ENCODE data around the gene PDS5A. TPM values are rescaled to one million over a fixed set of nuclear protein-coding genes. Genes with fewer than 3 reads are reported as not detected.
"Not testable (repeated sequence)": the region's sequence is repeated elsewhere in the genome, so short reads cannot be mapped to it uniquely, and the experiment has no call there.

The PDS5A gene
- total RNA-seq, 1 experiment from 2014 or later = 96.6 TPM

DNA sequence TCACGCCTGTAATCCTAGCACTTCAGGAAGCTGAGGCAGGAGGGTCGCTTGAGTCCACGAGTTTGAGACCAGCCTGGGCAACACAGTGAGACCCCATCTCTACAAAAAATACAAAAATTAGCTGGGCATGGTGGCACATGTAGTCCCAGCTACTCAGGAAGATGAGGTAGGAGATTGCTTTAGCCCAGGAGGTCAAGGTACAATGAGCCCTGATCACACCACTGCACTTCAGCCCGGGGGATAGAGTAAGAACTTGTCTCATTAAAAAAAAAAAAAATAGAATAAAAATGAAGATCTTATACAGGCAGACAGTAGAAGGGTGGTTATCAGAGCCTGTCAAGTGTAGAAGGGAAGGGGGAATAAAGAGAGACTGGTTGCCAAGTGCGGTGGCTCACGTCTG is 116.9 kb downstream of the PDS5A start:
- H4K20me1 ChIP-seq (ENCODE audit: insufficient read depth, low read depth, low read length) = no peaks in the 10 kb centered on the region
- H3K4me3 ChIP-seq (ENCODE audit: low read length) = no peak overlapping the region
- no peaks in the 10 kb centered on the region for H3K9me3 ChIP-seq (ENCODE audit: low read length)
- no peaks in the 10 kb centered on the region for H3K4me1 ChIP-seq (ENCODE audit: low read length)
- H3K36me3 ChIP-seq (ENCODE audit: insufficient read depth, low read length) = peaks cover 26% of the 10 kb centered on the region; the same call in 1 of the 2 replicates
- H3K4me2 ChIP-seq (ENCODE audit: low read depth, low read length, poor library complexity, severe bottlenecking) = no peak overlapping the region
- H3K9me2 ChIP-seq (replicated peaks; ENCODE audit: insufficient read depth, low read length) = no peaks in the 10 kb centered on the region
- H3K27me3 ChIP-seq (ENCODE audit: low read length) = no peaks in the 10 kb centered on the region
- H3K27ac ChIP-seq (ENCODE audit: low read length) = no peak overlapping the region
- H3K9ac ChIP-seq (ENCODE audit: low read length) = no peak overlapping the region
- DNase-seq = no peak
- H2AFZ ChIP-seq (ENCODE audit: low read length) = no peak overlapping the region
- H3K79me2 ChIP-seq (ENCODE audit: low read length) = peaks cover 19% of the 10 kb centered on the region

DNA sequence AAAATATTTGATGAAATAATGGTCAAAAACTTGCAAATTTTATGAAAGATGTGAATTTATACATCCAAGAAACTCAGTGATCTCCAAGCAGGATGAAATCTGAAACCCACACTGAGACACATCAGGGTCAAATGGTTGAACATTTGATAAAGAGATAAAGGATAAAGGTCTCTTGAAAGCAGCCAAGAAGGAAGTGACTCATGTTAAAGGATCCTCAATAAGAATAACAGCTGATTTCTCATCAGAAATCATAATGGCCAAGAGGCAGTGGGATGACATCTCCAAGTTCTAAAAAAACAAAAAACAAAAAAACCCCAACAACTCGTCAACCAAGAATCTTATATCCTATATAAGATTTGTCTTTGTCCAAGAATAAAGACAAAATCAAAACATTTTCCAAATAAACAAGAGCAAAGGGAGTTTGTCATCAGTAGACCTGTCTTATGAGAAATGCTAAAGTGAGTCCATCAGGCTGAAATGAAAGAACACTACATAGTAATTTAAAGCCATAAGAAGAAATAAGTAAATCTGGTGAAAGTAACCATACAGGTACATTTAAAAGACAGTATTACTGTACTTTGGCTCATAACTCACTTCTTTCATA is 121.7 kb downstream of the PDS5A start:
- H3K9ac ChIP-seq (ENCODE audit: low read length) = no peak overlapping the region
- no peak for DNase-seq
- no peak overlapping the region for H2AFZ ChIP-seq (ENCODE audit: low read length)
- no peak overlapping the region for H3K4me3 ChIP-seq (ENCODE audit: low read length)
- H3K9me3 ChIP-seq (ENCODE audit: low read length) = no peaks in the 10 kb centered on the region
- no peaks in the 10 kb centered on the region for H3K4me1 ChIP-seq (ENCODE audit: low read length)
- H4K20me1 ChIP-seq (ENCODE audit: insufficient read depth, low read depth, low read length) = no peaks in the 10 kb centered on the region
- H3K4me2 ChIP-seq (ENCODE audit: low read depth, low read length, poor library complexity, severe bottlenecking) = no peak overlapping the region
- no peaks in the 10 kb centered on the region for H3K27me3 ChIP-seq (ENCODE audit: low read length)
- H3K36me3 ChIP-seq (ENCODE audit: insufficient read depth, low read length) = peaks cover 34% of the 10 kb centered on the region; the same call in 1 of the 2 replicates
- H3K27ac ChIP-seq (ENCODE audit: low read length) = no peak overlapping the region
- H3K79me2 ChIP-seq (ENCODE audit: low read length) = peaks cover 45% of the 10 kb centered on the region
- no peaks in the 10 kb centered on the region for H3K9me2 ChIP-seq (replicated peaks; ENCODE audit: insufficient read depth, low read length)

DNA sequence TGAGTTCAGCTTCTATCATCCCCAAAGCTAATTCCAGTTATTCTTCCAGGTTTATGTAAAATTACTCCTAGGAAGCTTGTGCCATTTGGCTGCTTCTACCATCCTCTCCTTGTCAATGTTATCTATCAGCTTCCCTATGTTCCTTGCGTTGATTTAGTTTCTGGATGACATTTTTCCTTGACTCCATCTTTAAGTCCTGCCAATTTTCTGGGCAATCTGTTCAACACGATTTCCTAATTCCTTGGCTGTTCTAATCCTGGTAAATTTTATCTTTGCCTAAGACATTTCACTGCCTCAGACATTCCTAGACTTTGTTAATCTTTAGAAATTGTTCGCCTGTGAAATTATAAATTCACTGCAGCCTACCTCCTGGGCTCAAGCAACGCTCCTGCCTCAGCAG is 125.1 kb downstream of the PDS5A start:
- Histone ChIP-seq H3K4me1 (ENCODE audit: low read length) (no peaks in the 10 kb centered on the region), H3K79me2 (ENCODE audit: low read length) (peaks cover 31% of the 10 kb centered on the region), H4K20me1 (ENCODE audit: insufficient read depth, low read depth, low read length) (no peaks in the 10 kb centered on the region), H3K27ac (ENCODE audit: low read length) (no peak overlapping the region), H3K9me2 (replicated peaks; ENCODE audit: insufficient read depth, low read length) (no peaks in the 10 kb centered on the region), H3K9me3 (ENCODE audit: low read length) (no peaks in the 10 kb centered on the region), H2AFZ (ENCODE audit: low read length) (no peak overlapping the region), H3K27me3 (ENCODE audit: low read length) (no peaks in the 10 kb centered on the region), H3K36me3 (ENCODE audit: insufficient read depth, low read length) (peaks cover 22% of the 10 kb centered on the region; the same call in 1 of the 2 replicates), H3K4me3 (ENCODE audit: low read length) (no peak overlapping the region), H3K9ac (ENCODE audit: low read length) (no peak overlapping the region), H3K4me2 (ENCODE audit: low read depth, low read length, poor library complexity, severe bottlenecking) (no peak overlapping the region)
- DNase-seq = no peak

DNA sequence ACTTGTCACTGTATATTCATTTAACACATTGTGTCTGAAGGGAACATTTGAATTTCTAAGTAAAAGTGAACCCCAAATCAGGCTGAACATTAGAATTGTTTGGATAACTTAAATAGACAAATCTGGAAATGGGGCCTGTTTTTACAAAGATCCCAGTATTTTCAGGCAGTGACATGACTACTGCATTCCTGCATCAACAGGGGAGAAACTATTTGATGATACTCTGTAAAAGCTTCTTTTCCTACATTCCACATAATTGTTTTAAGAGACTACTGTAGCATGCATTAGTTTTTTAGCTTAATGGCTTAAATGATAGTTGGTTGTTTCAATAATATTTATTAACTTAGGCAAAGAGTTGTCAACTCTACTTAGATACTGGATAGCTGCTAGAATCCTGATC is 127.0 kb downstream of the PDS5A start:
- H3K9me2 ChIP-seq (replicated peaks; ENCODE audit: insufficient read depth, low read length) = no peaks in the 10 kb centered on the region
- H3K4me2 ChIP-seq (ENCODE audit: low read depth, low read length, poor library complexity, severe bottlenecking) = no peak overlapping the region
- H3K27ac ChIP-seq (ENCODE audit: low read length) = no peak overlapping the region
- H3K79me2 ChIP-seq (ENCODE audit: low read length) = peaks cover 25% of the 10 kb centered on the region
- H3K9me3 ChIP-seq (ENCODE audit: low read length) = no peaks in the 10 kb centered on the region
- H3K9ac ChIP-seq (ENCODE audit: low read length) = no peak overlapping the region
- H2AFZ ChIP-seq (ENCODE audit: low read length) = no peak overlapping the region
- no peaks in the 10 kb centered on the region for H3K27me3 ChIP-seq (ENCODE audit: low read length)
- no peaks in the 10 kb centered on the region for H4K20me1 ChIP-seq (ENCODE audit: insufficient read depth, low read depth, low read length)
- no peaks in the 10 kb centered on the region for H3K4me1 ChIP-seq (ENCODE audit: low read length)
- H3K36me3 ChIP-seq (ENCODE audit: insufficient read depth, low read length) = peaks cover 20% of the 10 kb centered on the region; the same call in 1 of the 2 replicates
- no peak for DNase-seq
- no peak overlapping the region for H3K4me3 ChIP-seq (ENCODE audit: low read length)

DNA sequence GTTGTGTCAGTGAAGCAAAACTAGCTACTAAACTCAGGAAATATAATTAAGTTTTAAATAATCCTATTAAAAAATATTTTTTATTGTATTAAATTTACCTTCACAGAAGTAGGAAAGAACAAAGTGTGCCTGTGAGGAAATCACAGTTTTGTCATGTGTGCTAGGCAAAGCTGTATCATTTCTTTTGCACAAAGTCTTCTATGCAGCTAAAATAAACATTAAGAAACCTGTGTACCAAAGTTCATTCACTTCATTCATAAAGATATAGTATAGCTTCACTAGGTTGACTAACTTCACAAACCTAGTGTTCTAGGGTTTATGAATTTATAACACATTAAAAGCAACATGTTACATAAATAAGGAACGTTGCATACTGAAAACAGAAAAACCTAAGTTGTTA is 131.0 kb downstream of the PDS5A start:
- Histone ChIP-seq H3K36me3 (ENCODE audit: insufficient read depth, low read length) (peaks cover 27% of the 10 kb centered on the region), H3K4me2 (ENCODE audit: low read depth, low read length, poor library complexity, severe bottlenecking) (no peak overlapping the region), H4K20me1 (ENCODE audit: insufficient read depth, low read depth, low read length) (no peaks in the 10 kb centered on the region), H2AFZ (ENCODE audit: low read length) (no peak overlapping the region), H3K4me3 (ENCODE audit: low read length) (no peak overlapping the region), H3K9me3 (ENCODE audit: low read length) (no peaks in the 10 kb centered on the region), H3K4me1 (ENCODE audit: low read length) (no peaks in the 10 kb centered on the region), H3K9ac (ENCODE audit: low read length) (no peak overlapping the region), H3K9me2 (replicated peaks; ENCODE audit: insufficient read depth, low read length) (no peaks in the 10 kb centered on the region), H3K27ac (ENCODE audit: low read length) (no peak overlapping the region), H3K79me2 (ENCODE audit: low read length) (no peaks in the 10 kb centered on the region), H3K27me3 (ENCODE audit: low read length) (no peaks in the 10 kb centered on the region)
- no peak for DNase-seq

DNA sequence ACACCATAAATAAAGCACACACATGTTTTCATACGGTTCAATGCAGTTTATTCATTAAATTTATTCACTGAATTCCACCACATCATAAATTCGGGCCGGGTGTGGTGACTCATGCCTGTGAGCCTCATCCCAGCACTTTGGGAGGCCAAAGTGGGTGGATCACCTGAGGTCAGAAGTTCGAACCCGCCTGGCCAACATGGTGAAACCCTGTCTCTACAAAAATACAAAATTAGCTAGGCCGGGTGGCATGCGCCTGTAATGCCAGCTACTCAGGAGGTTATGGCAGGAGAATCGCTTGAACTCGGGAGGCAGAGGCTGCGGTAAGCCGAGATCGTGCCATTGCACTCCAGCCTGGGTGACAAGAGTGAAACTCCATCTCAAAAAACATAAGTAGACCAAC is 131.6 kb downstream of the PDS5A start:
- Histone ChIP-seq H3K36me3 (ENCODE audit: insufficient read depth, low read length) (peaks cover 30% of the 10 kb centered on the region), H2AFZ (ENCODE audit: low read length) (no peak overlapping the region), H3K9ac (ENCODE audit: low read length) (no peak overlapping the region), H3K4me1 (ENCODE audit: low read length) (no peaks in the 10 kb centered on the region), H3K79me2 (ENCODE audit: low read length) (no peaks in the 10 kb centered on the region), H4K20me1 (ENCODE audit: insufficient read depth, low read depth, low read length) (no peaks in the 10 kb centered on the region), H3K27me3 (ENCODE audit: low read length) (no peaks in the 10 kb centered on the region), H3K9me2 (replicated peaks; ENCODE audit: insufficient read depth, low read length) (no peaks in the 10 kb centered on the region), H3K9me3 (ENCODE audit: low read length) (no peaks in the 10 kb centered on the region), H3K4me3 (ENCODE audit: low read length) (no peak overlapping the region), H3K4me2 (ENCODE audit: low read depth, low read length, poor library complexity, severe bottlenecking) (no peak overlapping the region), H3K27ac (ENCODE audit: low read length) (no peak overlapping the region)
- DNase-seq = no peak

DNA sequence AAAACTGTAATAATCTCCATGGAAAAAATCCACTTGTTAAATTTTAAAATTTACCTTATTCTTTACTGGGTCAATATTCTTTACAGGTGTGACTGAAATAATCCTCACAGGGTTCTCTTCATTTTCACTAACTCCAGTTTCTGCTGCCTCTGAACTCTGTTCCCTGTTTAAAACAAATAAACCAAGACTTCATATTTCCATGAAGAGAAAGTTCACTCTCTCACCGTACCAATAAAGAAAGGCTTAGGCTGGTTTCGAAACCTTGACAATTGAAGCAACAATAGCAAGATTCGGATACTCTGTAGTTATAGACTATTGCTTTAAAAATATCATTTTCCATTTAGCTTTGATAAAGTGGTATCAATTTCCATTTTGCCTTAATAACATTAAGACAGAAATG is 135.8 kb downstream of the PDS5A start:
- H3K79me2 ChIP-seq (ENCODE audit: low read length) = no peaks in the 10 kb centered on the region
- no peaks in the 10 kb centered on the region for H3K4me1 ChIP-seq (ENCODE audit: low read length)
- H2AFZ ChIP-seq (ENCODE audit: low read length) = no peak overlapping the region
- no peak for DNase-seq
- H4K20me1 ChIP-seq (ENCODE audit: insufficient read depth, low read depth, low read length) = no peaks in the 10 kb centered on the region
- no peak overlapping the region for H3K27ac ChIP-seq (ENCODE audit: low read length)
- no peaks in the 10 kb centered on the region for H3K27me3 ChIP-seq (ENCODE audit: low read length)
- H3K4me2 ChIP-seq (ENCODE audit: low read depth, low read length, poor library complexity, severe bottlenecking) = no peak overlapping the region
- H3K9me2 ChIP-seq (replicated peaks; ENCODE audit: insufficient read depth, low read length) = no peaks in the 10 kb centered on the region
- no peaks in the 10 kb centered on the region for H3K9me3 ChIP-seq (ENCODE audit: low read length)
- no peak overlapping the region for H3K4me3 ChIP-seq (ENCODE audit: low read length)
- H3K36me3 ChIP-seq (ENCODE audit: insufficient read depth, low read length) = peaks cover 39% of the 10 kb centered on the region
- no peak overlapping the region for H3K9ac ChIP-seq (ENCODE audit: low read length)

DNA sequence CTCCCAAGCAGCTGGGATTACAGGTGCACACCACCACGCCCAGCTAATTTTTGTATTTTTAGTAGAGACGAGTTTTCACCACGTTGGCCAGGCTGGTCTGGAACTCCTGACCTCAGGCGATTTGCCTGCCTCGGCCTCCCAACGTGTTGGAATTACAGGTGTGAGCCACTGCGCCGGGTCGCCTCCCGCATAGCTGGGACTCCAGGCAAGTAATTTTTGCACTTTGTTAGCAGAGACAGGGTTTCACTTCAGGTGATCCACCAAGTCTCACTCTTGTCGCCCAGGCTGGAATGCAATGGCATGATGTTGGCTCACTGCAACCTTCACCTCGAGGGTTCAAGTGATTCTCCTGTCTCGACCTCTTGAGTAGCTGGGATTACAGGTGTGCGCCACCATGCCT is 137.2 kb downstream of the PDS5A start:
- not testable (repeated sequence) for H3K4me3 ChIP-seq (ENCODE audit: low read length); H3K4me2 ChIP-seq (ENCODE audit: low read depth, low read length, poor library complexity, severe bottlenecking)
- H3K36me3 ChIP-seq (ENCODE audit: insufficient read depth, low read length) = peaks cover 39% of the 10 kb centered on the region

More for the DNA sequence above, 137.2 kb downstream of the PDS5A start:
- H3K4me1 ChIP-seq (ENCODE audit: low read length); H3K27ac ChIP-seq (ENCODE audit: low read length); H2AFZ ChIP-seq (ENCODE audit: low read length); H3K9me2 ChIP-seq (replicated peaks; ENCODE audit: insufficient read depth, low read length); H3K9me3 ChIP-seq (ENCODE audit: low read length); DNase-seq; H3K27me3 ChIP-seq (ENCODE audit: low read length); H3K9ac ChIP-seq (ENCODE audit: low read length); H4K20me1 ChIP-seq (ENCODE audit: insufficient read depth, low read depth, low read length); H3K79me2 ChIP-seq (ENCODE audit: low read length): not testable (repeated sequence)

Measured in Karpas-422 (cell line).